H9 (cell line): Measurements from ENCODE around the gene TMEM60. TPM values are rescaled to one million over a fixed set of nuclear protein-coding genes. Genes with fewer than 3 reads are reported as not detected.
A peak's percentile ranks its signal among the peaks of the same experiment; 100 is the strongest.

Experiments used
- DNase-seq: peaks from one replicate; pipeline ENCODE4 v3.0.0-alpha.2; 2017
- H2AFZ ChIP-seq: one replicate; pipeline ENCODE4 v1.6.1; 2013; ENCODE audit warnings: mild to moderate bottlenecking, low read length, control low read depth, moderate library complexity
- H2AK5ac ChIP-seq: 2 replicates; pipeline ENCODE4 v1.6.1; 2013; ENCODE audit warnings: low read length, control low read depth, mixed read lengths; ENCODE audit not compliant: insufficient read length
- H2BK120ac ChIP-seq: one replicate; pipeline ENCODE4 v1.6.1; 2013; ENCODE audit warnings: low read depth, mild to moderate bottlenecking, low read length, control low read depth, inconsistent platforms; ENCODE audit not compliant: poor library complexity, severe bottlenecking
- H2BK12ac ChIP-seq: 2 replicates; pipeline ENCODE4 v1.6.1; 2013; ENCODE audit warnings: low read length, control low read depth, mixed read lengths, low read depth; ENCODE audit not compliant: insufficient read length
- H2BK15ac ChIP-seq: 2 replicates; pipeline ENCODE4 v1.6.1; 2013; ENCODE audit warnings: low read depth, low read length, control low read depth
- H2BK20ac ChIP-seq: one replicate; pipeline ENCODE4 v1.6.1; 2013; ENCODE audit warnings: low read depth, mild to moderate bottlenecking, low read length, control low read depth, inconsistent platforms; ENCODE audit not compliant: poor library complexity, severe bottlenecking
- H2BK5ac ChIP-seq: 2 replicates; pipeline ENCODE4 v1.6.1; 2013; ENCODE audit warnings: low read length, control low read depth, mixed read lengths; ENCODE audit not compliant: insufficient read length
- H3K14ac ChIP-seq: 2 replicates; pipeline ENCODE4 v1.6.1; 2013; ENCODE audit warnings: low read length, control low read depth; ENCODE audit not compliant: insufficient read depth
- H3K18ac ChIP-seq: 2 replicates; pipeline ENCODE4 v1.6.1; 2013; ENCODE audit warnings: low read depth, mild to moderate bottlenecking, mixed read lengths, low read length, control low read depth; ENCODE audit not compliant: insufficient read length
- H3K23ac ChIP-seq: 2 replicates; pipeline ENCODE4 v1.6.1; 2013; ENCODE audit warnings: low read length, control low read depth, mixed read lengths, low read depth; ENCODE audit not compliant: insufficient read length
- H3K23me2 ChIP-seq: 2 replicates; pipeline ENCODE4 v1.6.1; 2013; ENCODE audit warnings: low read depth, mild to moderate bottlenecking, mixed read lengths, low read length, control low read depth; ENCODE audit not compliant: insufficient read length, poor library complexity, severe bottlenecking
- H3K27ac ChIP-seq: 2 replicates; pipeline ENCODE4 v1.5.1; 2013; ENCODE audit warnings: low read length, control low read depth, mixed read lengths, low read depth; ENCODE audit not compliant: insufficient read length
- H3K27me3 ChIP-seq: 2 replicates; pipeline ENCODE4 v1.6.1; 2013; ENCODE audit warnings: low read length, control low read depth, inconsistent platforms; ENCODE audit not compliant: insufficient read depth
- H3K4ac ChIP-seq: 2 replicates; pipeline ENCODE4 v1.6.1; 2013; ENCODE audit warnings: low read depth, mild to moderate bottlenecking, control low read depth, inconsistent platforms, low read length, moderate library complexity
- H3K4me1 ChIP-seq: 2 replicates; pipeline ENCODE4 v1.6.1; 2013; ENCODE audit warnings: low read length, control low read depth, inconsistent platforms; ENCODE audit not compliant: insufficient read depth
- H3K4me2 ChIP-seq: 2 replicates; pipeline ENCODE4 v1.6.1; 2013; ENCODE audit warnings: low read length, control low read depth, mixed read lengths; ENCODE audit not compliant: insufficient read length, insufficient read depth
- H3K56ac ChIP-seq: 2 replicates; pipeline ENCODE4 v1.6.1; 2013; ENCODE audit warnings: low read depth, mild to moderate bottlenecking, mixed read lengths, low read length, control low read depth; ENCODE audit not compliant: insufficient read length
- H3K79me1 ChIP-seq: 2 replicates; pipeline ENCODE4 v1.6.1; 2013; ENCODE audit warnings: low read depth, mild to moderate bottlenecking, moderate library complexity, low read length, control low read depth, inconsistent platforms; ENCODE audit not compliant: insufficient read depth, poor library complexity, severe bottlenecking
- H3K79me2 ChIP-seq: 2 replicates; pipeline ENCODE4 v1.6.1; 2013; ENCODE audit warnings: low read length, control low read depth, inconsistent platforms; ENCODE audit not compliant: insufficient read depth
- H3K9ac ChIP-seq: 2 replicates; pipeline ENCODE4 v1.6.1; 2013; ENCODE audit warnings: low read length, control low read depth, mixed read lengths; ENCODE audit not compliant: insufficient read length; ENCODE audit errors: extremely low read depth
- H3K9me3 ChIP-seq: one replicate; pipeline ENCODE4 v1.6.1; 2013; ENCODE audit warnings: low read depth, low read length, inconsistent platforms; ENCODE audit not compliant: control insufficient read depth
- H3T11ph ChIP-seq: one replicate; pipeline ENCODE4 v1.6.1; 2013; ENCODE audit warnings: mild to moderate bottlenecking, low read length, control low read depth, inconsistent platforms
- H4K20me1 ChIP-seq: one replicate; pipeline ENCODE4 v1.6.1; 2013; ENCODE audit not compliant: control insufficient read depth, insufficient read length, insufficient read depth
- H4K5ac ChIP-seq: 2 replicates; pipeline ENCODE4 v1.6.1; 2013; ENCODE audit warnings: low read depth, mild to moderate bottlenecking, mixed read lengths, low read length, control low read depth; ENCODE audit not compliant: insufficient read length
- H4K8ac ChIP-seq: replicated peaks from 2 replicates; pipeline ENCODE4 v1.6.1; 2013; ENCODE audit warnings: low read length, control low read depth, mixed read lengths, low read depth; ENCODE audit not compliant: insufficient read length
- H4K91ac ChIP-seq: 2 replicates; pipeline ENCODE4 v1.6.1; 2013; ENCODE audit warnings: low read depth, mild to moderate bottlenecking, moderate library complexity, mixed read lengths, low read length, control low read depth; ENCODE audit not compliant: insufficient read length
- H3K27ac Mint-ChIP-seq, 3 experiments: 2 replicates in 2 of 3; 3 replicates in 1 of 3; pipeline ENCODE4 v1.8.0; 2020 to 2021; ENCODE audit warnings: mixed read lengths in 3 of 3, mild to moderate bottlenecking in 1 of 3, moderate library complexity in 1 of 3
- H3K27me3 Mint-ChIP-seq: 2 replicates; pipeline ENCODE4 v1.8.0; 2021; ENCODE audit warnings: low read depth, mild to moderate bottlenecking, moderate library complexity, mixed read lengths
- H3K36me3 Mint-ChIP-seq, 3 experiments: 2 replicates in 2 of 3; 3 replicates in 1 of 3; pipeline ENCODE4 v1.8.0; 2020 to 2021; ENCODE audit warnings: low read depth in 3 of 3, mixed read lengths in 3 of 3; ENCODE audit not compliant: insufficient read depth in 1 of 3
- H3K4me1 Mint-ChIP-seq, 2 experiments: 2 replicates each; pipeline ENCODE4 v1.8.0; 2020; ENCODE audit warnings: mixed read lengths in 2 of 2
- H3K4me3 Mint-ChIP-seq, 2 experiments: 2 replicates in 1 of 2; 3 replicates in 1 of 2; pipeline ENCODE4 v1.8.0; 2020 to 2021; ENCODE audit warnings: mild to moderate bottlenecking in 2 of 2, mixed read lengths in 2 of 2, moderate library complexity in 1 of 2
- H3K9me3 Mint-ChIP-seq, 2 experiments: 2 replicates in 1 of 2; 3 replicates in 1 of 2; pipeline ENCODE4 v1.8.0; 2020; ENCODE audit warnings: mild to moderate bottlenecking in 2 of 2, mixed read lengths in 2 of 2, moderate library complexity in 1 of 2
- WGBS: extraction: QIAGEN DNeasy Blood & Tissue Kit; methylation state at CpG from one replicate; pipeline ENCODE4 v1.1.7; 2013; ENCODE audit warnings: missing lambda C conversion rate, low lambda C conversion rate, mixed read lengths; ENCODE audit not compliant: insufficient read length; ENCODE audit errors: extremely low coverage; 5-methylcytosine and 5-hydroxymethylcytosine counted together
- total RNA-seq: library from RNA; stranded (reverse); gene quantifications from 2 replicates; pipeline ENCODE4 v1.2.1, GENCODE V29; 2021
- TF ChIP-seq, protein P1 (sequence below): fragments of 200-600 bp; sonication (generic); conservative IDR thresholded peaks from 3 replicates; pipeline ENCODE4 v1.8.0; 2021; ENCODE audit warnings: antibody characterized with exemption, mild to moderate bottlenecking

The TMEM60 gene
- total RNA-seq, 1 experiment from 2014 or later, result 14.3 TPM

DNA sequence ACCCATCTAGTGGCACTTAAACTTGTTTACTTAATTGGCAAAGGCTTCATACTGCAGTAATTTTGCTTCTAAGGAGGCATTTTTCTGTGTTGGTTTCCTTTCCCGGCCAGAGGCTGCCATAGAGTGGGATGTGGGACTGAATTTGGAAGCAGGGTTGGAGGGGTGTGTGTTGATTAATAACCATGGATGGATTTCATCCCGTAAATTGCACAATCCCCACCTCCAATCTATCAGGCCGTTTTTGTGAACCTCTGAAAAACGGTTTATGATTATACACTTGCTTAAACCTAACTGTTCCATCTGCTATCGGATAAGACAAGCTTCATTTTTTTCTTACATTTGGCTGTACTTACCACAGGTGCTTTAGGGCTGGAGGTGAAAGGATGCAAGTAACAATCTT, 1.3 kb downstream of the TMEM60 start:
- Histone ChIP-seq H3K27ac (no peak overlapping the region), H2BK12ac (no peak overlapping the region), H2AFZ (no peak overlapping the region), H3K79me2 (peaks cover 9% of the 10 kb centered on the region; the same call in 1 of the 2 replicates), H2BK20ac (no peak overlapping the region), H3K56ac (no peak overlapping the region), H4K5ac (no peak overlapping the region), H3K14ac (no peak overlapping the region), H3K23ac (no peak overlapping the region), H2BK120ac (no peak overlapping the region), H3K27me3 (no peaks in the 10 kb centered on the region), H3K4me1 (no peaks in the 10 kb centered on the region), H4K91ac (no peak overlapping the region), H4K8ac (no peak overlapping the region), H3K18ac (no peak overlapping the region), H2AK5ac (no peak overlapping the region), H2BK15ac (no peak overlapping the region), H2BK5ac (no peak overlapping the region), H3K9ac (peak overlapping the region; percentile 48), H4K20me1 (no peaks in the 10 kb centered on the region), H3K79me1 (no peaks in the 10 kb centered on the region), H3K4me2 (peak overlapping the region; percentile 93), H3K4ac (no peak overlapping the region), H3K9me3 (no peaks in the 10 kb centered on the region), H3K23me2 (peaks cover 5% of the 10 kb centered on the region), H3T11ph (no peak overlapping the region)
- no CpG with 5 or more reads among the region's 5 CpGs for WGBS
- Mint-ChIP-seq H3K4me1 (peaks cover 25 to 26% of the 10 kb centered on the region in 2 experiments), H3K36me3 (peaks cover 5 to 14% (median 10%) of the 10 kb centered on the region in 3 experiments; a peak in 6 of 7 replicates), H3K27me3 (no peaks in the 10 kb centered on the region), H3K4me3 (peak overlapping the region; percentile 93 to 95), H3K27ac (no peak overlapping the region), H3K9me3 (no peaks in the 10 kb centered on the region)
- no peak for DNase-seq
- TF ChIP-seq, protein P1, sequence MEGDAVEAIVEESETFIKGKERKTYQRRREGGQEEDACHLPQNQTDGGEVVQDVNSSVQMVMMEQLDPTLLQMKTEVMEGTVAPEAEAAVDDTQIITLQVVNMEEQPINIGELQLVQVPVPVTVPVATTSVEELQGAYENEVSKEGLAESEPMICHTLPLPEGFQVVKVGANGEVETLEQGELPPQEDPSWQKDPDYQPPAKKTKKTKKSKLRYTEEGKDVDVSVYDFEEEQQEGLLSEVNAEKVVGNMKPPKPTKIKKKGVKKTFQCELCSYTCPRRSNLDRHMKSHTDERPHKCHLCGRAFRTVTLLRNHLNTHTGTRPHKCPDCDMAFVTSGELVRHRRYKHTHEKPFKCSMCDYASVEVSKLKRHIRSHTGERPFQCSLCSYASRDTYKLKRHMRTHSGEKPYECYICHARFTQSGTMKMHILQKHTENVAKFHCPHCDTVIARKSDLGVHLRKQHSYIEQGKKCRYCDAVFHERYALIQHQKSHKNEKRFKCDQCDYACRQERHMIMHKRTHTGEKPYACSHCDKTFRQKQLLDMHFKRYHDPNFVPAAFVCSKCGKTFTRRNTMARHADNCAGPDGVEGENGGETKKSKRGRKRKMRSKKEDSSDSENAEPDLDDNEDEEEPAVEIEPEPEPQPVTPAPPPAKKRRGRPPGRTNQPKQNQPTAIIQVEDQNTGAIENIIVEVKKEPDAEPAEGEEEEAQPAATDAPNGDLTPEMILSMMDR, result no peak
